Vagina (tissue), 2 donors: ENCODE data around the gene UNC50.

Experiments used
- POLR2A ChIP-seq, 2 donors: fragments of 450-650 bp; IDR thresholded peaks; one replicate each; pipeline ENCODE4 v1.6.1; 2017; ENCODE audit warnings: antibody characterized with exemption in 2 of 2, mild to moderate bottlenecking in 2 of 2, moderate library complexity in 2 of 2
- TF ChIP-seq, protein P1 (sequence below), 3 experiments: fragments of 450-650 bp in 2 of 3; fragments of 200-600 bp in 1 of 3; sonication (generic) in 1 of 3; IDR thresholded peaks; one replicate each; pipeline ENCODE4 v1.5.1; 2017 to 2019; ENCODE audit warnings: antibody characterized with exemption in 3 of 3, mild to moderate bottlenecking in 2 of 3, moderate library complexity in 2 of 3

DNA sequence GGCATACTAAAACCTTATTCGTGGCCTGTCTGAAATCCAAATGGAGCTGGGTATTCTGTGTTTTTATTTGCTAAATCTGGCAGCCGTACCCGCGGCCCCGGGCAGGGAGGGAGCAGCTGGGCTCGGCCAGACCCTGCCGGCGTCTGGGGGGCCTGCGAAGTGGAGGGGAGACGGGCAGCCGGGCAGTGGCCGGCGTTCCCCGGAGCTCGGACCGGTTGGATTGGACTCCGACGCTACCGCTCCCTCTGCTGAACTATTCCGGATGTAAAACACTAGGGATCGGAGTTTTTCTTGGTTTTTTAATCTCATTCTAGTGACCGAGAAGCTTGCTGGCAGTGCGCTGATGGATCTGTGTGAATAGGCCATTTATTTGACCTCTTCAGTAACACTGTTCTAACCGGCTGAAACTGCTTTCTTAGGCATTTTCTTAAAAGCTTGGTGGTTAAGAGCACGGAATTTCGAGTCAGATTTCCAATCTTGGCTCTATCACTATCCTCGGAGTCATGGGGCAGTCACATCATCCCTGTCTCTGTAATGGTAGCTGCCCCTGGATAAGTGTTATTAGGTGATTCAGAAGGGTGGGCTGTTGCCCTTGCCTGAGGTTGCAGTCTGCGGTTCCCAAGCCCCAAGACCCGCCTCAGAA, 694 bp downstream of the UNC50 start:
- TF ChIP-seq, protein P1, sequence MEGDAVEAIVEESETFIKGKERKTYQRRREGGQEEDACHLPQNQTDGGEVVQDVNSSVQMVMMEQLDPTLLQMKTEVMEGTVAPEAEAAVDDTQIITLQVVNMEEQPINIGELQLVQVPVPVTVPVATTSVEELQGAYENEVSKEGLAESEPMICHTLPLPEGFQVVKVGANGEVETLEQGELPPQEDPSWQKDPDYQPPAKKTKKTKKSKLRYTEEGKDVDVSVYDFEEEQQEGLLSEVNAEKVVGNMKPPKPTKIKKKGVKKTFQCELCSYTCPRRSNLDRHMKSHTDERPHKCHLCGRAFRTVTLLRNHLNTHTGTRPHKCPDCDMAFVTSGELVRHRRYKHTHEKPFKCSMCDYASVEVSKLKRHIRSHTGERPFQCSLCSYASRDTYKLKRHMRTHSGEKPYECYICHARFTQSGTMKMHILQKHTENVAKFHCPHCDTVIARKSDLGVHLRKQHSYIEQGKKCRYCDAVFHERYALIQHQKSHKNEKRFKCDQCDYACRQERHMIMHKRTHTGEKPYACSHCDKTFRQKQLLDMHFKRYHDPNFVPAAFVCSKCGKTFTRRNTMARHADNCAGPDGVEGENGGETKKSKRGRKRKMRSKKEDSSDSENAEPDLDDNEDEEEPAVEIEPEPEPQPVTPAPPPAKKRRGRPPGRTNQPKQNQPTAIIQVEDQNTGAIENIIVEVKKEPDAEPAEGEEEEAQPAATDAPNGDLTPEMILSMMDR (IDR thresholded peaks at IDR 0.05), result no peak
- TF ChIP-seq POLR2A (IDR thresholded peaks at IDR 0.05), result no peak
